ENCODE results near the gene WNT3A. TPM values are rescaled to one million over a fixed set of nuclear protein-coding genes. Genes with fewer than 3 reads are reported as not detected.

WNT3A gene
- polyA plus RNA-seq, 1 experiment = not detected

GRCh38 chr1:228065543-228066347 is 58.9 kb downstream of the WNT3A start:
- Histone ChIP-seq H3K27ac (ENCODE audit: low read depth, low read length) (no peak overlapping the region), H3K27me3 (ENCODE audit: control insufficient read depth, insufficient read depth, low read length) (peaks cover 25% of the 10 kb centered on the region), H3K4me3 (ENCODE audit: low read depth, low read length) (no peak overlapping the region), H3K9me3 (ENCODE audit: control insufficient read depth, insufficient read depth, low read length) (no peaks in the 10 kb centered on the region; the same call in 1 of the 2 replicates)
- ChIA-PET POLR2A (no interaction called here), CTCF (no interaction called here)
- TF ChIP-seq CTCF (IDR thresholded peaks at IDR 0.05; ENCODE audit: low read depth, low read length) = no peak
- no peak for DNase-seq (ENCODE audit: low read depth, low spot score)

GRCh38 chr1:228066416-228066815 is 59.6 kb downstream of the WNT3A start:
- DNase-seq (ENCODE audit: low read depth, low spot score) = no peak
- no peak for TF ChIP-seq CTCF (IDR thresholded peaks at IDR 0.05; ENCODE audit: low read depth, low read length)
- CTCF ChIA-PET = no interaction called here
- H3K27me3 ChIP-seq (ENCODE audit: control insufficient read depth, insufficient read depth, low read length) = peaks cover 31% of the 10 kb centered on the region
- H3K9me3 ChIP-seq (ENCODE audit: control insufficient read depth, insufficient read depth, low read length) = no peaks in the 10 kb centered on the region
- H3K4me3 ChIP-seq (ENCODE audit: low read depth, low read length) = no peak overlapping the region
- POLR2A ChIA-PET = no interaction called here
- no peak overlapping the region for H3K27ac ChIP-seq (ENCODE audit: low read depth, low read length)

GRCh38 chr1:228066891-228067654 is 60.3 kb downstream of the WNT3A start:
- ChIA-PET CTCF (no interaction called here), POLR2A (no interaction called here)
- H3K4me3 ChIP-seq (ENCODE audit: low read depth, low read length) = no peak overlapping the region
- DNase-seq (ENCODE audit: low read depth, low spot score) = no peak
- H3K27me3 ChIP-seq (ENCODE audit: control insufficient read depth, insufficient read depth, low read length) = peaks cover 35% of the 10 kb centered on the region
- no peak overlapping the region for H3K27ac ChIP-seq (ENCODE audit: low read depth, low read length)
- TF ChIP-seq CTCF (IDR thresholded peaks at IDR 0.05; ENCODE audit: low read depth, low read length) = no peak
- no peaks in the 10 kb centered on the region for H3K9me3 ChIP-seq (ENCODE audit: control insufficient read depth, insufficient read depth, low read length)

- no peak for DNase-seq (ENCODE audit: low read depth, low spot score)
- no peaks in the 10 kb centered on the region for H3K9me3 ChIP-seq (ENCODE audit: control insufficient read depth, insufficient read depth, low read length)
These were observed 61.6 kb downstream of the WNT3A start for GRCh38 chr1:228068359-228068758.

More at GRCh38 chr1:228068359-228068758, 61.6 kb downstream of the WNT3A start:
- Histone ChIP-seq H3K27ac (ENCODE audit: low read depth, low read length) (no peak overlapping the region), H3K27me3 (ENCODE audit: control insufficient read depth, insufficient read depth, low read length) (peaks cover 31% of the 10 kb centered on the region), H3K4me3 (ENCODE audit: low read depth, low read length) (no peak overlapping the region)
- POLR2A ChIA-PET = no interaction called here
- TF ChIP-seq CTCF (IDR thresholded peaks at IDR 0.05; ENCODE audit: low read depth, low read length) = no peak
- CTCF ChIA-PET = no interaction called here

Data from AG04450 (cell line).